HG03025 (cell line): ENCODE data around the gene LY6G6C.

Experiments
- ATAC-seq: cut with Tn5 transposase; IDR thresholded peaks from one replicate; pipeline ENCODE4 v1.9.1; 2021; ENCODE audit warnings: mild to moderate bottlenecking, moderate library complexity; ENCODE audit not compliant: unreplicated experiment, low FRiP score

Gene LY6G6C

GRCh38 chr6:31742894-31743293 lies 21.3 kb upstream of the LY6G6C start:
- no peak for ATAC-seq

- ATAC-seq, result no peak
These were observed 20.3 kb upstream of the LY6G6C start for GRCh38 chr6:31741815-31742214.

DNA sequence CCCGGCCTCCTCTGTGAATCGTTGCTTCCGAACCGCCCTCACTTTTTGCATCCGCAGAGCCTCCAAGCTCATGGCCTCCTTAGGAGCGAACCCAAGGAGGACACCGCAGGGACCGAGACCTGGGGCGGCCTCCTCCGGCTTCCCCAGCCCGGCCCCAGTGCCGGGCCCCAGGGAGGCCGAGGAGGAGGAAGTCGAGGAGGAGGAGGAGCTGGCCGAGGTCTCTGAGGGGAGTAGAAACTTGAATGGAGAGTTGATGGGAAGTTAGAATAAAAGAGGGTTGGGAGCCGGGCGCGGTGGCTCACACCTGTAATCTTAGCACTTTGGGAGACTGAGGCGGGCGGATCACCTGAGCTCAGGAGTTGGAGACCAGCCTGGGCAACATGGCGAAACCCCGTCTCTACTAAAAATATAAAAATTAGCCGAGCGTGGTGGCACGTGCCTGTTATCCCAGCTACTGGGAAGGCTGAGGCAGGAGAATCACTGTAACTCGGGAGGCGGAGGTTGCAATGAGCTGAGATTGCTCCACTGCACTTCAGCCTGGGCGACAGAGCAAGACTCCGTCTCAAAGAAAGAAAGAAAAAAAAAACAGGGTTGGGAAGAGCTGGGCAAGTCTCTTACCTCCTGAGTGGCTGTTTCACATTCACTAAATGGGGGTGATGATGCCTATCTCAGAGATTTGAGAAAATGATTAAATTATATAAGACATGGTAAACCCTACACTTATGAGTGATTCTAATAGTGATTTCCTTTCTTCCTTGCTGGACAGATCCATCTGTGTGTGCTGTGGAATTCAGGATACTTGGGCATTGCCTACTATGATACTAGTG lies 19.1 kb upstream of the LY6G6C start:
- no peak for ATAC-seq

GRCh38 chr6:31739639-31740396 lies 18.3 kb upstream of the LY6G6C start, which contains the start of gene MSH5:
Gene MSH5, plus strand, starts transcription at chr6:31740005. Its CDS starts 462 bp downstream, at chr6:31740467.
- ATAC-seq, result peak; percentile 78

DNA sequence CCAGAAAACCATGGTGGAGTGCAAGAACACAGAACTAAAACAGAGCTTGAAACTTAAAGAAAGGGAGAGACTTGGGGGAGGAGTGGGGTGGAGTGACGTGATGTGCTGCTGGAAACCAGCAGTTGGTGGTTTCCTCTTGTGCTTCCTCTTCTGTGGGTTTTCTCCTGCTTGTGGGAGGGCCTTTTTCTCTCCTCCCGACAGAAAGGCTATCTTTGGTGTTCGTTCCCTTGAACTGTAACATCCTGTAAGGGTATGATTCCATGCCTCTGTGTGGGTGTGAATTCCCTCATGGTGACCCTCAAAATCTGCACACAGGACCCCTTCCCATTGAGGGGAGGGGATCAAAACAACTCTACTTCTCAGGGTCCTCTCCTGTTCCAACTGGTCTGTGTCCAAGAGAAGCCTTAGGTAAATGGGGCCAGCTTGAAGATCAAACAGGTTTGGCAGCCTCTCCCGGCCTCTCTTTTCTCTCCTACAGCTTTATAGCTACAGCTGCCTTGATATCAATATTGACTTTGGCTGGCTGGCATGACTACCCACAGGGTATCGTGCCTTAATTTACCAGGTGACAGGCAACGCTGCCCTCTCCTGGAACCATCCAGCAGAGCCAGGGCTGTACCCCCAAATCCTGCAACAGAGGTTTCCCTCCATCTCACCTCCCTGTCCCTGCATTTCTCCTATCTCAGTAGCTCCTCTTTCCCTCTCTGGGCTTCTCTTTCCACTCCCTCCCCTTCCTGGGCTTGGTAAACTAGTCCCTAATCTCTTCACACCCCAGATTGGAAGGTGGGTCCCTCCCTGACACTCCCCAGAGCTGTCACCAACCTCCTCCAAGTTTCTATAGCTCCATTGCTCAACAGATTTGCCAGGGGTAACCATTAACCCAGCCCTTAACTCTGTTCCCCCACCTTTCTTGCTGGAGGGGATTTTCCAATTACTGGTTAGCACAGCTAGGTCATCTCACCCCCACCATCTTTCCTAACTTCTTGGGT lies 16.7 kb upstream of the LY6G6C start:
- no peak for ATAC-seq

DNA sequence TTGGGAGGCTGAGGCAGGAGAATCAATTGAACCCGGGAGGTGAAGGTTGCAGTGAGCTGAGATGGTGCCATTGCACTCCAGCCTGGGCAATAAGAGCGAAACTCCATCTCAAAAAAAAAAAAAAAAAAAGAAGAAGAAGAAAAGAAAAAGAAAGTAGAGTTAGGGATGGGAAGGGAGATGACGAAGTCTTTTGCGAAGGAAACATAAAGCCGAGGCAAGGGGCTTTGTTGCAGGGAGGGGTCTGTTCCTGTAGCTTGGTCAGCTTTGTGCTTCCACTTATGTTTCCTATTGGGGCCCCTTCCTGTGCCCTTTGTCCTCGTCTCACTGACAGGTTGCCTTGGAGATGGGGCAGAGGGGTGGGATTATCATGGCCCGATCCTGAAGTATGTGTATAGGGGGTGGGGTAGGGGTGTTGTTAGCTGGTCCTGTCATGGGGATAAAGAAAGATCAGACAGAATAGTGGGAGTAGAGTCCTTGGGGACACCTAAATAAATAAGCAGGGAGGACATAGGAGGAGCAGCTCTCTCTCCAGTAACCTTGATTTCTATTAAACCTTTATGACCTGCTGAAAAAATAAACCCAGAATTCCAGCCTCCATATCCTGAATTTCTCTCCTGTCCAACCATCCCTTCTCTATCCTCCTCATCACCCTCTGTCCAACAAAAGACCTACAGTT lies 15.9 kb upstream of the LY6G6C start:
- ATAC-seq, result no peak

DNA sequence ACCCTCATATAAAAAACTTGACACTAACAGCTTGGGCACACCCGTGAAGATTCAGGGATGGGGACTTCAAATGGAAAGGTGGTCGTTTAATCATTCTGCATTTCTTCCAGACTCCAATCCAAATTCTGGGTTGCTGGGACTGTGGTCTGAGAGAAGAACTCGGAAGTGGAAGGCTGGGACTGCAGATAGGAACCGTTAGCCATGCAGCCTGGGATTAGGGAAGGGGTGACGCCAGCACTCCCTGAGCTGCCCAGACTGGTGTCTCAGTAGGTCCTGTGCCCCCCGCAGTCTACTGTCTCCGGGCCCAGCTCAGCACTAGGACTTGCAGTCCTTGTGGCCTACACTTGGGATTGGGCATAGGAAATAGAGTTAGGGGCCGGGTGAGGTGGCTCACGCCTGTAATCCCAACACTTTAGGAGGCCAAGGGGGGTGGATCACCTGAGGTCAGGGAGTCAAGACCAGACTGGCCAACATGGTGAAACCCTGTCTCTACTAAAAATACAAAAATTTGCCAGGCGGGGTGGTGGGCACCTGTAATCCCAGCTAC lies 15.3 kb upstream of the LY6G6C start:
- no peak for ATAC-seq

- ATAC-seq, result no peak
These were observed 14.6 kb upstream of the LY6G6C start, which contains the start of gene CLIC1 for GRCh38 chr6:31736021-31736767. Gene CLIC1, minus strand, starts transcription at chr6:31736530. Its CDS starts 230 bp downstream, at chr6:31736300.

GRCh38 chr6:31734821-31735406 lies 13.4 kb upstream of the LY6G6C start:
- no peak for ATAC-seq

- ATAC-seq, result no peak
These were observed 12.8 kb upstream of the LY6G6C start for GRCh38 chr6:31734247-31734820.

DNA sequence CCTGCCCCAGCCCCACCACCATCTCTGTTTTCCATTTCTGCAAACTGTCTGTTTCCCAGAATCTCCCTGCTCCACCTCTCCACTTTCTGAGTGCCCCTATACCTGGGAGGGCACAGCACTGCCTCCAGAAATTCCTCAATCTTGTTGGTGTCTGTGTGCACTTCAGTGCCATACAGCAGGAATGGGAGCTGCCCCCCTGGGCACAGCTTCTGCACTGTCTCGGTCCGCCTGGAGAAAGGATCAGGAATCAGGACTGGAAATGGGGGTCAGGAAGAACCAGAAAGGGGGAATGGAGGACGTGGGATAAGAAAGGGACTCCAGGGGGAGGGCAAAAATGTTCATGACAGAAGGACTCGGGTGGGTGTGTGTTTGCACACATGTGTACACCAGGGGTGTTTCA lies 12.2 kb upstream of the LY6G6C start:
- ATAC-seq, result no peak

DNA sequence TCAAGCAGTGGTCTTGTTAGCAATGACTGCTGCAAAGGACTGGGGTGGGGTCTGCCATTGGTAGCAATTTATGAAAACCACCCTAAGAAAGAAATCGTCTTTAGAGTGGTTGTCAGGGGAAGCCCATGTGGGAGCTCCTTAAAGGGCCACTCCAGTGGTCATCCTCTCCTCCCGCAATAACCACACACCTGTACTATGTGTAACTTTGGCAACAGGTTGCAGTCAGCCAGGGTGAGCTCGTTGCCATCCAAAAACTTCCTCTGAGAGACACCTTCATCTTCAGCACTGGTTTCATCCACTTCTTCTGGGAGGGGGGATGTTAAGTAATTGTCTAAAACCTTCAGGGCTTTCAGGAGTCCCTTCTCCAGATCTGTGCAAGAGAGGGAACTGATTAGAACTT lies 10.5 kb upstream of the LY6G6C start:
- ATAC-seq, result no peak

DNA sequence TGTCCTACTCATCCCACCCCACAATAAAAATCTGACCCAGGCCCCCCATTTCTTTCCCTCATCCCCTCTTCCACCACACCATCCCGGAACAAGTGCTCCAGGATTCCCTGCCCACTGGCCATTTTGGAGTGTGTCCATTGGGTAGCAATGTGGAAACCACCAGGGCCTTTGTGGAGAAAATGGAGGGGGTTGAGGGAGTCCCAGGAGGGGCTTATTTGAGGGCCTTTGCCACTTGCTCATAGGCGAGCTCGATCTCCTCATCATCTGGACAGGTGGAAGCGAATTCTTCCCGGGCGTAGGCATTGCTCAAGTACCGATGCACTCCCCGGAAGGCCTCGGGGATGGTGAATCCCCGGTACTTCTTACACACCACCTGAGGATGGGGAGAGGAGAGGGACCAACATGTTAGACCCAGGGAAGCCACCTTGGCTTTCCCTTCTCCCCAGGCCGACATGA lies 9.1 kb upstream of the LY6G6C start:
- ATAC-seq, result no peak

- no peak for ATAC-seq
These were observed 8.6 kb upstream of the LY6G6C start for GRCh38 chr6:31729979-31730630.

DNA sequence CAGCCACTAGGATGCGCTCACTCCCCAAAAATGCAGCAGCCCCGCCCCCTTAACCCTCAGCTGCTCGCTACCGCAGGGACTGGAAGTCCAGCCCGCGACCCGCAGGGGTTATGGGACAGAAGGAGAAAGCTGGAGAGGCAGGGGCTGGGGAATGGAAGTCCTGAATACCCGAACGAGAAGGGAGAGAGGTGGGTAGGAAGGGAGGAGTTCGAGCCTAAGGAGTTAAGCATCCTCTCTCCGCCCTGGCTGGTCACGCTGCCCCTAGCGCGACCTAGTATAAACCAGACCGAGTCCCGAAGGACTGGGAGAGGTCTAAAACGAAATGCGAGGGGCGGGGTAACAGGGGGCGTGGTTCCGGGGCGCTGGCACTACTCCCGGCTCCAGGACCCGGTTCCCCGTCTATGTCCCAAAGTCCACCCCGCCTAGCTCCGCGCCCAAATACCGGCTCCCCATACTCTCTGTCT lies 8.0 kb upstream of the LY6G6C start:
- no peak for ATAC-seq

- ATAC-seq, result no peak
These were observed 7.4 kb upstream of the LY6G6C start, which contains the start of gene DDAH2 for GRCh38 chr6:31728767-31729514. Gene DDAH2, minus strand, starts transcription at chr6:31729299. Its CDS starts 138 bp downstream, at chr6:31729161.
